H1 (cell line): Measurements from ENCODE around the gene GDF9. TPM values are rescaled to one million over a fixed set of nuclear protein-coding genes. Genes with fewer than 3 reads are reported as not detected.

Experiments used
- BACH1 ChIP-seq: IDR thresholded peaks from 2 replicates; pipeline ENCODE4 v1.6.1; 2012; ENCODE audit warnings: low read length, improper control_type of control experiment
- CTBP2 ChIP-seq: IDR thresholded peaks from 2 replicates; pipeline ENCODE4 v1.7.0; 2011; ENCODE audit warnings: borderline replicate concordance, mild to moderate bottlenecking, moderate library complexity, mixed read lengths, low read length; ENCODE audit not compliant: insufficient read depth, insufficient read length
- EGR1 ChIP-seq: IDR thresholded peaks from 2 replicates; pipeline ENCODE4 v1.6.1; 2011; ENCODE audit warnings: low read depth, low read length, borderline replicate concordance
- FOSL1 ChIP-seq: IDR thresholded peaks from 2 replicates; pipeline ENCODE4 v1.6.1; 2011; ENCODE audit warnings: mild to moderate bottlenecking, low read depth, low read length, moderate library complexity; ENCODE audit not compliant: insufficient read depth
- HDAC6 ChIP-seq: IDR thresholded peaks from one replicate; pipeline ENCODE4 v1.7.1; 2012; ENCODE audit warnings: low read depth, mild to moderate bottlenecking, inconsistent platforms, low read length, moderate library complexity
- KDM4A ChIP-seq: IDR thresholded peaks from one replicate; pipeline ENCODE4 v1.7.1; 2012; ENCODE audit warnings: low read depth, mild to moderate bottlenecking, moderate library complexity, low read length, inconsistent platforms; ENCODE audit not compliant: severe bottlenecking
- NRF1 ChIP-seq: IDR thresholded peaks from 2 replicates; pipeline ENCODE4 v1.6.1; 2011; ENCODE audit warnings: mild to moderate bottlenecking, low read depth, low read length, improper control_type of control experiment
- POU5F1 ChIP-seq: IDR thresholded peaks from 2 replicates; pipeline ENCODE4 v1.6.1; 2011; ENCODE audit warnings: low read depth, mild to moderate bottlenecking, low read length, moderate library complexity
- RBBP5 ChIP-seq: IDR thresholded peaks from 2 replicates; pipeline ENCODE4 v1.7.1; 2012; ENCODE audit warnings: low read depth, mild to moderate bottlenecking, inconsistent platforms, low read length, moderate library complexity, borderline replicate concordance
- RFX5 ChIP-seq: IDR thresholded peaks from 2 replicates; pipeline ENCODE4 v1.6.1; 2011; ENCODE audit warnings: low read depth, low read length, improper control_type of control experiment, borderline replicate concordance
- SAP30 ChIP-seq: fragments of 300-600 bp; sonication (generic); IDR thresholded peaks from 2 replicates; pipeline ENCODE4 v1.7.1; 2012; ENCODE audit warnings: low read length, moderate library complexity, mild to moderate bottlenecking, inconsistent platforms; ENCODE audit not compliant: insufficient read depth, insufficient replicate concordance
- SIN3A ChIP-seq, 2 experiments: IDR thresholded peaks in 1 of 2; conservative IDR thresholded peaks in 1 of 2; 2 replicates each; pipeline ENCODE4 v1.6.1; 2011 to 2012; ENCODE audit warnings: low read length in 2 of 2, improper control_type of control experiment in 1 of 2, low read depth in 1 of 2, mild to moderate bottlenecking in 1 of 2
- TBP ChIP-seq: IDR thresholded peaks from 2 replicates; pipeline ENCODE4 v1.6.1; 2011; ENCODE audit warnings: low read depth, low read length, improper control_type of control experiment
- TCF12 ChIP-seq: IDR thresholded peaks from 2 replicates; pipeline ENCODE4 v1.6.1; 2011; ENCODE audit warnings: low read depth, mild to moderate bottlenecking, low read length
- TEAD4 ChIP-seq: IDR thresholded peaks from 2 replicates; pipeline ENCODE4 v1.6.1; 2012; ENCODE audit warnings: low read depth, low read length, inconsistent platforms, mixed read lengths
- polyA plus RNA-seq, 7 experiments: library from polyadenylated mRNA; depleted of rRNA in 3 of 7; stranded (reverse) in 5 of 7; unstranded in 2 of 7; fragments of >200 nt in 5 of 7; fragments of 200-250 nt in 2 of 7; gene quantifications; 1 replicate in 5 of 7; 2 replicates in 1 of 7; 4 replicates in 1 of 7; pipeline versions ENCODE4 v1.2.1 to v1.2.3, GENCODE V29; 2011 to 2013; ENCODE audit warnings: missing spikeins in 2 of 7, mixed read lengths in 2 of 7
- total RNA-seq: library from RNA; stranded (reverse); fragmentation: NEBNext Ultra II Directional; extraction: Animal tissue kit (Norgen Biotek cat#: 25700); gene quantifications from 2 replicates; pipeline ENCODE4 v1.2.1, GENCODE V29; 2021
- TF ChIP-seq, protein P1 (sequence below): IDR thresholded peaks from 2 replicates; pipeline ENCODE4 v1.6.1; 2012; ENCODE audit warnings: low read length, inconsistent platforms
- TF ChIP-seq, protein P2 (sequence below): IDR thresholded peaks from 2 replicates; pipeline ENCODE4 v1.6.1; 2011; ENCODE audit warnings: low read depth, mild to moderate bottlenecking, low read length; ENCODE audit not compliant: insufficient read depth

The GDF9 gene
- total and polyA plus RNA-seq, 2 of the 8 experiments (the other 6 are each of a cell fraction or from before 2014, with no cell fraction given): 0.14 TPM; not detected in 1

DNA sequence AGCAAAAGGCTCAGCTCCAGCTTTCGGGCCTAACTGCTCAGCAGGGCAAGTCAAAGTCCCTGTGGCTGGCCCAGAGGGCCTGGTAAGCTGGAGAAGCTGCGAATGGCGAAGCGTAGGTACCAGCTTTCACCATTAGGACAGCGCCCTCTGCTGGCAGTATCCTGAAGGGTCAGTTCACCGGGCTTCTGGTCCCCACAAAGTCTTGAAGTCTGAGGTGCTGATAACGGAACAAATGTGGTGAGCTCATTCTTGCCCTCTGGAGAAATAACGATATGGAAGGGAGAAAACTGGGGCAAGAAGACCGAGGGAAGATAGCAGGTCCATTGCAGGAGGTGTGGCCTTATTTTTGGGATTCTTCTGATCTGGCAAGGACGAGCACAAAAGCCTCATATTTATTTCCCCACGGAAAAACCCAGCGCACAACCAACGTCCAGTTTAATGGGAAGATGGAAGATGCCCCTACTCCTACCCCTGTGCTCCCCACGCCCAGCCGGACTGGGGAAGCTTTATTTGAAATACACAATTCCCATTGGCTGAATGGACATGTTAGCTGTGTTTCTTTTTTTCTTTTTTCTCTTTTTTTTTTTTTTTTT is 46.0 kb downstream of the GDF9 start (continued):
- TF ChIP-seq RBBP5 (no peak), POU5F1 (no peak), SAP30 (no peak), CTBP2 (no peak), BACH1 (no peak), EGR1 (no peak), KDM4A (no peak), SIN3A (conservative IDR thresholded peaks at IDR 0.05 in 1 of 2, IDR thresholded peaks at IDR 0.05 in 1 of 2; ENCODE audit: low read depth in 1 of 2, low read length in 2 of 2) (no peak), FOSL1 (no peak), HDAC6 (no peak), NRF1 (no peak), TBP (peak; percentile 22; the same call in 1 of the 2 replicates), TCF12 (no peak), TEAD4 (no peak), RFX5 (no peak)
- TF ChIP-seq, protein P1, sequence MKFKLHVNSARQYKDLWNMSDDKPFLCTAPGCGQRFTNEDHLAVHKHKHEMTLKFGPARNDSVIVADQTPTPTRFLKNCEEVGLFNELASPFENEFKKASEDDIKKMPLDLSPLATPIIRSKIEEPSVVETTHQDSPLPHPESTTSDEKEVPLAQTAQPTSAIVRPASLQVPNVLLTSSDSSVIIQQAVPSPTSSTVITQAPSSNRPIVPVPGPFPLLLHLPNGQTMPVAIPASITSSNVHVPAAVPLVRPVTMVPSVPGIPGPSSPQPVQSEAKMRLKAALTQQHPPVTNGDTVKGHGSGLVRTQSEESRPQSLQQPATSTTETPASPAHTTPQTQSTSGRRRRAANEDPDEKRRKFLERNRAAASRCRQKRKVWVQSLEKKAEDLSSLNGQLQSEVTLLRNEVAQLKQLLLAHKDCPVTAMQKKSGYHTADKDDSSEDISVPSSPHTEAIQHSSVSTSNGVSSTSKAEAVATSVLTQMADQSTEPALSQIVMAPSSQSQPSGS: peak; percentile 72; the same call in 1 of the 2 replicates
- TF ChIP-seq, protein P2, sequence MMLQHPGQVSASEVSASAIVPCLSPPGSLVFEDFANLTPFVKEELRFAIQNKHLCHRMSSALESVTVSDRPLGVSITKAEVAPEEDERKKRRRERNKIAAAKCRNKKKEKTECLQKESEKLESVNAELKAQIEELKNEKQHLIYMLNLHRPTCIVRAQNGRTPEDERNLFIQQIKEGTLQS: no peak
